ENCODE data around the gene GRID2.

The GRID2 gene

DNA sequence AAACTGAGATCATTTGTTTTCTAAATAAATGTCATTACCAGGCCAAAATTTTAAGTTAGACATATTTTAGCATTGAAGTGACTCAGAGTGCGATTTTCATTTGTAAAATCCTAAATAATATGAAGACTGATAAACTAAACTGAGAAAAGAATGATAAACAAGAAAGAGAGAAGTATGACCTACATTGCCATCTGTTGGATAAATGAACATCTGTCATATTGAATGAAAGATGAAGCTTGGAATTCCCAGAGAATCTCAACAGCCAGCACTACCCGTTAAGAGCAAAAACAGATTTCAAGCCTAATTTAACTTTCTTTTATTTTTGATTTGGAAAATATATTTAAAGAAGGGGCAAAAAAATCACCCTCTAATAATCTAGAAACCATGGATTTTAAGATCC, 933.8 kb downstream of the GRID2 start:
- no peak for TF ChIP-seq FOXP2 (optimal IDR thresholded peaks at IDR 0.05; ENCODE audit: borderline replicate concordance, extremely low read depth, extremely low read length, insufficient read depth)
- TF ChIP-seq POLR2AphosphoS5 (IDR thresholded peaks at IDR 0.05; ENCODE audit: low read depth, low read length), result no peak
- TF ChIP-seq, protein P1, sequence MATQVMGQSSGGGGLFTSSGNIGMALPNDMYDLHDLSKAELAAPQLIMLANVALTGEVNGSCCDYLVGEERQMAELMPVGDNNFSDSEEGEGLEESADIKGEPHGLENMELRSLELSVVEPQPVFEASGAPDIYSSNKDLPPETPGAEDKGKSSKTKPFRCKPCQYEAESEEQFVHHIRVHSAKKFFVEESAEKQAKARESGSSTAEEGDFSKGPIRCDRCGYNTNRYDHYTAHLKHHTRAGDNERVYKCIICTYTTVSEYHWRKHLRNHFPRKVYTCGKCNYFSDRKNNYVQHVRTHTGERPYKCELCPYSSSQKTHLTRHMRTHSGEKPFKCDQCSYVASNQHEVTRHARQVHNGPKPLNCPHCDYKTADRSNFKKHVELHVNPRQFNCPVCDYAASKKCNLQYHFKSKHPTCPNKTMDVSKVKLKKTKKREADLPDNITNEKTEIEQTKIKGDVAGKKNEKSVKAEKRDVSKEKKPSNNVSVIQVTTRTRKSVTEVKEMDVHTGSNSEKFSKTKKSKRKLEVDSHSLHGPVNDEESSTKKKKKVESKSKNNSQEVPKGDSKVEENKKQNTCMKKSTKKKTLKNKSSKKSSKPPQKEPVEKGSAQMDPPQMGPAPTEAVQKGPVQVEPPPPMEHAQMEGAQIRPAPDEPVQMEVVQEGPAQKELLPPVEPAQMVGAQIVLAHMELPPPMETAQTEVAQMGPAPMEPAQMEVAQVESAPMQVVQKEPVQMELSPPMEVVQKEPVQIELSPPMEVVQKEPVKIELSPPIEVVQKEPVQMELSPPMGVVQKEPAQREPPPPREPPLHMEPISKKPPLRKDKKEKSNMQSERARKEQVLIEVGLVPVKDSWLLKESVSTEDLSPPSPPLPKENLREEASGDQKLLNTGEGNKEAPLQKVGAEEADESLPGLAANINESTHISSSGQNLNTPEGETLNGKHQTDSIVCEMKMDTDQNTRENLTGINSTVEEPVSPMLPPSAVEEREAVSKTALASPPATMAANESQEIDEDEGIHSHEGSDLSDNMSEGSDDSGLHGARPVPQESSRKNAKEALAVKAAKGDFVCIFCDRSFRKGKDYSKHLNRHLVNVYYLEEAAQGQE (IDR thresholded peaks at IDR 0.05; ENCODE audit: insufficient read depth in 1 of 2, low read depth in 2 of 2, low read length in 2 of 2), result no peak
- no peak for TF ChIP-seq SIN3A (IDR thresholded peaks at IDR 0.05; ENCODE audit: borderline replicate concordance, insufficient read depth, low read length)
- TF ChIP-seq TAF1 (IDR thresholded peaks at IDR 0.05; ENCODE audit: borderline replicate concordance, insufficient read depth, low read length), result no peak

DNA sequence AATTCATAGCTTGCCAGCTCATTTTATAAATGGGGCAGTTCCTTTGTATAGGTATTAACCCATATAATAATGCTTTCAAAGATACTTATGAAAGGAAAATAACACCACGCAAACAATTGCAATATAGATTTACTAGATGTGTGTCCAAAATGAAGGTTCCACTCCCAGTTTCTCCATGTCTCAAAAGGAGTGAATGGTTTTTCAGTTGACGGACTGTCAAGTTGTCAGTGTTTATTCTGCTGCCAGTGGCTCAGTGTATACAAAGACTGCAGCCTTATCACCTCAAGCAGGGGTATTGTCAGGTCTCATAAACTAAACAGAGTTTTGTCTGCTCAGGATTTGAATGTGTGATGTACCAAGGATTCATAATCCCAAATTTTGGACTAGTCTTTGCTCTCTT, 939.5 kb downstream of the GRID2 start:
- TF ChIP-seq, protein P1 (IDR thresholded peaks at IDR 0.05; ENCODE audit: insufficient read depth in 1 of 2, low read depth in 2 of 2, low read length in 2 of 2), result no peak
- TF ChIP-seq SIN3A (IDR thresholded peaks at IDR 0.05; ENCODE audit: borderline replicate concordance, insufficient read depth, low read length) (no peak), FOXP2 (optimal IDR thresholded peaks at IDR 0.05; ENCODE audit: borderline replicate concordance, extremely low read depth, extremely low read length, insufficient read depth) (no peak), POLR2AphosphoS5 (IDR thresholded peaks at IDR 0.05; ENCODE audit: low read depth, low read length) (no peak), TAF1 (IDR thresholded peaks at IDR 0.05; ENCODE audit: borderline replicate concordance, insufficient read depth, low read length) (no peak)

DNA sequence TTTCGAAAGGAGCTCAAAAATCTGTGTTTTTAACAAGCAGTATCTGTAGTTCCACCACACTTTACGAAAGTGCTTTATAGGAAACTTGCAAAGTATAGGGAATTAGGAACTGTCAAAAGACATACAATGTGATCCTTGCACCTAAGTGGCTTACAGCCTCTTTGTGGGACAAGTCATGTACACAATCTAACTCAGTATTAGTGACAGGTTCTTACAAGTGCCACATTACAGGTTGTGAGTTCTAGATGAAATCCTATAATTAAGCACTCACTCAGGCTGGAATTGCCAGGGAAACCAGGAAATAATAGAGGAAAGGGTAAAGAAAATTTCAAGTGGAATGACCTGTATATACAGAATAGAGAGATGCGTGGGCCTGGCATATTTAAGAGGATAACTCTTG, 957.4 kb downstream of the GRID2 start:
- no peak for TF ChIP-seq TAF1 (IDR thresholded peaks at IDR 0.05; ENCODE audit: borderline replicate concordance, insufficient read depth, low read length)
- TF ChIP-seq, protein P1 (IDR thresholded peaks at IDR 0.05; ENCODE audit: insufficient read depth in 1 of 2, low read depth in 2 of 2, low read length in 2 of 2), result no peak
- no peak for TF ChIP-seq SIN3A (IDR thresholded peaks at IDR 0.05; ENCODE audit: borderline replicate concordance, insufficient read depth, low read length)
- TF ChIP-seq FOXP2 (optimal IDR thresholded peaks at IDR 0.05; ENCODE audit: borderline replicate concordance, extremely low read depth, extremely low read length, insufficient read depth), result no peak
- no peak for TF ChIP-seq POLR2AphosphoS5 (IDR thresholded peaks at IDR 0.05; ENCODE audit: low read depth, low read length)

DNA sequence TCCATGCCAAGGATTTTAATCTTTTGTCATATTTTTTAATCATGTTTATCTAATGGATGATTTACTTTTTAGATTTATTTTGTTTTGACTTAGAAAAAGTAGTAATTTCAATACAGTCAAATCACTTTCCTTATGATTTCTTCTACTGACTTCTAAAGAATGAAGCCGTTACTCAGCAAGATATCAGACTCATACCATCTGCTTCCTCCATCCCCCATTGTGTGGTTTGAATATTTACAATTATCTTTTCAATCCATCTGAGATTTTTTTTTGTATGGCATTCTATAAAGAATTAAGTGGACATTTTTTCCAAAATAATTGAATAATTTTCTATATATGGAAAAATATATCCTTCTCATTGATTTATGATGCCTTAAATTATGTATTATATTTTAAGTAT, 959.4 kb downstream of the GRID2 start:
- TF ChIP-seq TAF1 (IDR thresholded peaks at IDR 0.05; ENCODE audit: borderline replicate concordance, insufficient read depth, low read length) (no peak), SIN3A (IDR thresholded peaks at IDR 0.05; ENCODE audit: borderline replicate concordance, insufficient read depth, low read length) (no peak), POLR2AphosphoS5 (IDR thresholded peaks at IDR 0.05; ENCODE audit: low read depth, low read length) (no peak), FOXP2 (optimal IDR thresholded peaks at IDR 0.05; ENCODE audit: borderline replicate concordance, extremely low read depth, extremely low read length, insufficient read depth) (no peak)
- TF ChIP-seq, protein P1 (IDR thresholded peaks at IDR 0.05; ENCODE audit: insufficient read depth in 1 of 2, low read depth in 2 of 2, low read length in 2 of 2), result no peak

DNA sequence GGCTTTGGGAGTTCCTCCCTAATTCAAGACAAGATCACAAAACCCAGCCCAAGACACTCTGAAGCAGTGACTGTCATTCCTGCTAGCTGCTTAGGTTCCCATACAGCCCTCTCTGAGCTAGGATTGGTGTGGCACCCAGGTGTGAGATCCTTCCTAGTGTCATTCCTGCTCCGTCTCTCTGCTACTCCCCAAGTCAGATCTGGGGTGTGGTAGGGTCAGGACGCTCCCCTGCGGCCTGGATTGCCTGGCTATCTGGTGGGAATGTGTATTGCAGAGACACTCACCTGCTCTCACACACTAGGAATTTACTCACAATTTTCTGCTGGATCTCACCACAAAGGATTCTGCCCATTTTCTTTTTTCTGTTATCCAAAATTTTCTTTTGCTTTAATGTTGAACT, 964.0 kb downstream of the GRID2 start:
- TF ChIP-seq, protein P1 (IDR thresholded peaks at IDR 0.05; ENCODE audit: insufficient read depth in 1 of 2, low read depth in 2 of 2, low read length in 2 of 2), result no peak
- TF ChIP-seq TAF1 (IDR thresholded peaks at IDR 0.05; ENCODE audit: borderline replicate concordance, insufficient read depth, low read length) (no peak), FOXP2 (optimal IDR thresholded peaks at IDR 0.05; ENCODE audit: borderline replicate concordance, extremely low read depth, extremely low read length, insufficient read depth) (no peak), SIN3A (IDR thresholded peaks at IDR 0.05; ENCODE audit: borderline replicate concordance, insufficient read depth, low read length) (no peak), POLR2AphosphoS5 (IDR thresholded peaks at IDR 0.05; ENCODE audit: low read depth, low read length) (no peak)
